ENCODE results near the gene AGPS.

AGPS gene

DNA sequence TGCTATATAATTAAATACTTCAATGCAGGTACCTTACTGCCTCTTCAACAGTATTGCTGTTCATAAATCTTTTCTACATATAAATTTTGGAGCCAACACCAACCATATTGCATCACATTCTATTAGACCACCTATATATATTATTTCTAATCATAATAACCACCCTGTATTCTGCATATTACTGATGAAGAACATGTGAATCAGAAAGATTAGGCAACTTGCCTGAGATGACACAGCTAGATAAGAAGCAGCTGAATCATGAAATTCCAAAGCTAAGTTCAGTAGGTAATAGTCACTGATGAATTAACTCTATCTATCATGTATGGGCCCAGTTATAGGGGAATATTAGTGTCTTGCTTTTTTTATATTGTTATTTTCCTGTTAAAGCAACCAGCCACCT is 161.8 kb downstream of the AGPS start:
- Histone ChIP-seq H3K9me3 (no peaks in the 10 kb centered on the region), H3K4me3 (ENCODE audit: low read depth, low read length) (peak overlapping the region; percentile 89), H3K4me1 (no peaks in the 10 kb centered on the region; the same call in none of the 2 replicates), H3K27me3 (no peaks in the 10 kb centered on the region), H3K36me3 (no peaks in the 10 kb centered on the region; the same call in 1 of the 2 replicates)
- TF ChIP-seq, protein P1, sequence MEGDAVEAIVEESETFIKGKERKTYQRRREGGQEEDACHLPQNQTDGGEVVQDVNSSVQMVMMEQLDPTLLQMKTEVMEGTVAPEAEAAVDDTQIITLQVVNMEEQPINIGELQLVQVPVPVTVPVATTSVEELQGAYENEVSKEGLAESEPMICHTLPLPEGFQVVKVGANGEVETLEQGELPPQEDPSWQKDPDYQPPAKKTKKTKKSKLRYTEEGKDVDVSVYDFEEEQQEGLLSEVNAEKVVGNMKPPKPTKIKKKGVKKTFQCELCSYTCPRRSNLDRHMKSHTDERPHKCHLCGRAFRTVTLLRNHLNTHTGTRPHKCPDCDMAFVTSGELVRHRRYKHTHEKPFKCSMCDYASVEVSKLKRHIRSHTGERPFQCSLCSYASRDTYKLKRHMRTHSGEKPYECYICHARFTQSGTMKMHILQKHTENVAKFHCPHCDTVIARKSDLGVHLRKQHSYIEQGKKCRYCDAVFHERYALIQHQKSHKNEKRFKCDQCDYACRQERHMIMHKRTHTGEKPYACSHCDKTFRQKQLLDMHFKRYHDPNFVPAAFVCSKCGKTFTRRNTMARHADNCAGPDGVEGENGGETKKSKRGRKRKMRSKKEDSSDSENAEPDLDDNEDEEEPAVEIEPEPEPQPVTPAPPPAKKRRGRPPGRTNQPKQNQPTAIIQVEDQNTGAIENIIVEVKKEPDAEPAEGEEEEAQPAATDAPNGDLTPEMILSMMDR (IDR thresholded peaks at IDR 0.05; ENCODE audit: low read depth, low read length), result no peak
- DNase-seq, result no peak

DNA sequence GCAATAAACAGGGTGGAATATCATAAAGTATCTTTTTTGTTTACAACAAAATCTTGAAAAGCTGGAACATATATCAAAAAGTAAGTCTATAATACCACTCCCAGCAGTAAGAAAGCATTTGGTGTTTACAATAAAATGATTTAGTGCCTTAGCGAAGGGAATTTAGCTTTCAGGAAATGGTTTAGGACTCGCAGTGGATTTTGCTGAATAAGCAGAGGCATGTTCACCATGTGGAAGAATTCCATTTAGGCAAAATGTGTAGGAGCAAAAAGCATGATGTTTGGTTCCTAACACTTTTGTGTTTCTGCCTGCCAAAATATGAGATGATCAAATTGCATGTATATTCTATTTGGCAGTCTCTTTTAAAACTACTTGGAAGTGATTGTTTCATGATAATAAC is 163.6 kb downstream of the AGPS start:
- H3K36me3 ChIP-seq, result no peaks in the 10 kb centered on the region; the same call in 1 of the 2 replicates
- H3K9me3 ChIP-seq, result no peaks in the 10 kb centered on the region
- H3K4me3 ChIP-seq (ENCODE audit: low read depth, low read length), result no peak overlapping the region
- DNase-seq, result no peak
- H3K27me3 ChIP-seq, result no peaks in the 10 kb centered on the region
- no peaks in the 10 kb centered on the region; the same call in none of the 2 replicates for H3K4me1 ChIP-seq
- TF ChIP-seq, protein P1 (IDR thresholded peaks at IDR 0.05; ENCODE audit: low read depth, low read length), result no peak

DNA sequence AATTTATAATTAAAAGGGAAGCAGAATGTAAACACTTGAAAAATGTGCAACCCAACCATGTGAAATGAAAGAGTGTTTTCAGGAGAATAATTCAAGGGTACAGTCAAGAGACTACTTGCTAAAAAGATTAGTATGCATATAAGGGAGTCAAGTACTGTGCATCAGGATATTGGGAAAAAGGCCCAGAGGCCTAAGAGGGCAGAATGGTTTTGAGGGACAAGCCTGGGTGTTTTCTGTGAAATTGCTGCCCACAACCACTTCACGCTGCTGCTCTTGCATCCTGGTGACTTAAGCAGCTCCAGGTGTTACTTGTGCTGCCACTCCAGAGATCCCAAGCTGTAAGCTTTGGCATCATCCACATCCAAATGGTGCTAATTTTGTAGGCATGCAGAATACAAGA is 165.2 kb downstream of the AGPS start:
- no peaks in the 10 kb centered on the region for H3K9me3 ChIP-seq
- TF ChIP-seq, protein P1 (IDR thresholded peaks at IDR 0.05; ENCODE audit: low read depth, low read length), result no peak
- H3K4me3 ChIP-seq (ENCODE audit: low read depth, low read length), result no peak overlapping the region
- no peaks in the 10 kb centered on the region for H3K27me3 ChIP-seq
- no peaks in the 10 kb centered on the region; the same call in 1 of the 2 replicates for H3K36me3 ChIP-seq
- no peaks in the 10 kb centered on the region; the same call in 1 of the 2 replicates for H3K4me1 ChIP-seq
- no peak for DNase-seq

DNA sequence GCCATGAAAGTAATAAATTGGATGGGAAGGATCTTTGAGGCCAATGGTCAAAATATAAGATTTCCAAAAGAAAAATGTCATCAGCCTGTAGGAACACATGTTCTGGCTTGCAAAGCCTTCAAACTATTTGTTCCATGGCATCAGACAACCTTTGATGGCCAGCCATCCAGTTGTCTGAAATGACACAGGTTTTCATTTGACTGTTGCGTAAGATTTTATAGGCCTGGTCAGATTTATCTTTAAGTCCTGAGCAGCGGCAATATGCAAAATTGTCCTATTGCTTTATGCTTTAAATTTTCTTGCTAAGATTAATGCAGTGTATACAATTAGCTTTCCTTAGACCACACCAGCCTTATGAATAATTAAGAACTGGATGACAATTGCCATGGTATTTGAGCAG is 167.1 kb downstream of the AGPS start:
- DNase-seq, result no peak
- Histone ChIP-seq H3K4me1 (no peaks in the 10 kb centered on the region), H3K4me3 (ENCODE audit: low read depth, low read length) (no peak overlapping the region), H3K9me3 (no peaks in the 10 kb centered on the region), H3K27me3 (no peaks in the 10 kb centered on the region), H3K36me3 (no peaks in the 10 kb centered on the region; the same call in 1 of the 2 replicates)
- TF ChIP-seq, protein P1 (IDR thresholded peaks at IDR 0.05; ENCODE audit: low read depth, low read length), result no peak

DNA sequence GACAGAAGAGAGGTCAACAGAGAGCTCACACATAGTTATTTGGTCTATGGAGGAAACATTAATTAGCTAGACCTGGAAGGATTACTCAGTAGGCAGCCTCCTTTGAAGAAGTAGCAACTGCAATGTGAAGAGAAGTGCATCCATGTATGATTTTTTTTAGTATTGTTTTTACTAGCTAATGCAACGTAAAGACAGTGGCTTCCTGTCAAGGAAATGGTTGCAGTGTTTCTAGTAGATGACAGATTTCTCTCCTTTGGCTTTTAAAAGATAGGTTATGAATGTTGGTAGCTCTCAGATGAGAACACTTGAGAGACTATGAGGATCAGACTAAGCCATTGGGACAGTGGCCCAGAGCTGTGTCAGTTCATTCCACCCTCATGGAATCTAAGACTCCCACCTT is 175.8 kb downstream of the AGPS start:
- Histone ChIP-seq H3K4me1 (no peaks in the 10 kb centered on the region; the same call in 1 of the 2 replicates), H3K4me3 (ENCODE audit: low read depth, low read length) (no peak overlapping the region)

DNA sequence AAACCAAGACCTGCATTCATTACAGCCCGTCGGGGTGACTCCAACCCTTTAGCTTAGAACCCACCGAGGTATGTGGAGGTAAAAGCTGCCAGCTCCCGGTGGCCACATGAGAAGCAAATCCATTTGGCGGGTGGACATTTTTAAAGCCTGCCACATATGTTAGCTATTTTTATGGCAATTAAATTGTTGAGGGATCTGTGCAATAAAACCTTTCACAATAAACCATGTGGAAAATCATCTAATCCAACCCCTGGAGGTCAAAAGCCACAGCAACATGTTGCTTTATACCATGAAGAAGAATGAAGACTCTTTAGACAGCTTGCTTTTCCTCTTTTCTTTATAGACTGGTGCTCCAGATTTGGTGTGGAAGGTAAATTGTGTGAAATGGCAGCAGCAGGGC is 176.3 kb downstream of the AGPS start:
- Histone ChIP-seq H3K4me3 (ENCODE audit: low read depth, low read length) (no peak overlapping the region), H3K27me3 (no peaks in the 10 kb centered on the region), H3K4me1 (no peaks in the 10 kb centered on the region; the same call in 1 of the 2 replicates), H3K9me3 (no peaks in the 10 kb centered on the region), H3K36me3 (no peaks in the 10 kb centered on the region)
- TF ChIP-seq, protein P1 (IDR thresholded peaks at IDR 0.05; ENCODE audit: low read depth, low read length), result no peak
- DNase-seq, result no peak

More for the DNA sequence above, 175.8 kb downstream of the AGPS start:
- DNase-seq, result no peak
- H3K27me3 ChIP-seq, result no peaks in the 10 kb centered on the region
- TF ChIP-seq, protein P1 (IDR thresholded peaks at IDR 0.05; ENCODE audit: low read depth, low read length), result no peak
- no peaks in the 10 kb centered on the region for H3K36me3 ChIP-seq
- no peaks in the 10 kb centered on the region for H3K9me3 ChIP-seq

All from BE2C (cell line).